AG04449 (cell line): ENCODE results near the gene TMEM163.

Source experiments
- CTCF ChIA-PET: fragments of 350-600 bp; formaldehyde crosslinking; extraction: SDS; loops from one replicate; lab custom pipeline; 2021; ENCODE audit warnings: antibody characterized with exemption; lab: Yijun Ruan, JAX
- POLR2A ChIA-PET: fragments of 400-600, 350-600 bp; formaldehyde crosslinking; extraction: SDS; loops from one replicate; lab custom pipeline; 2020; ENCODE audit warnings: antibody characterized with exemption, inconsistent platforms; lab: Yijun Ruan, JAX
- DNase-seq: peaks from one replicate; pipeline ENCODE4 v3.0.0-alpha.2; 2010; ENCODE audit warnings: low read depth, low spot score
- H3K4me3 ChIP-seq: 2 replicates; pipeline ENCODE4 v1.5.1; 2011; ENCODE audit warnings: low read depth, mild to moderate bottlenecking, control low read depth, low read length
- CTCF ChIP-seq: IDR thresholded peaks from one replicate; pipeline ENCODE4 v1.5.1; 2011; ENCODE audit warnings: mild to moderate bottlenecking, moderate library complexity, low read length, control low read depth, inconsistent platforms; ENCODE audit not compliant: insufficient read depth; ENCODE audit errors: missing control alignments

TMEM163 gene

GRCh38 chr2:134712736-134713135, 6.1 kb downstream of the TMEM163 start:
- H3K4me3 ChIP-seq = no peak overlapping the region
- ChIA-PET POLR2A (no interaction called here), CTCF (no interaction called here)
- no peak for DNase-seq
- no peak for TF ChIP-seq CTCF

GRCh38 chr2:134712299-134712698, 6.5 kb downstream of the TMEM163 start:
- no peak for DNase-seq
- CTCF ChIA-PET = no interaction called here
- POLR2A ChIA-PET = no interaction called here
- no peak overlapping the region for H3K4me3 ChIP-seq
- TF ChIP-seq CTCF = no peak

GRCh38 chr2:134711692-134712091, 7.1 kb downstream of the TMEM163 start:
- no peak overlapping the region for H3K4me3 ChIP-seq
- CTCF ChIA-PET = no interaction called here
- no peak for TF ChIP-seq CTCF
- POLR2A ChIA-PET = no interaction called here
- no peak for DNase-seq

GRCh38 chr2:134707330-134707676, 11.5 kb downstream of the TMEM163 start:
- TF ChIP-seq CTCF = no peak
- CTCF ChIA-PET = no interaction called here
- no peak overlapping the region for H3K4me3 ChIP-seq

GRCh38 chr2:134706587-134707329, 12.0 kb downstream of the TMEM163 start:
- ChIA-PET POLR2A (no interaction called here), CTCF (no interaction called here)
- H3K4me3 ChIP-seq = no peak overlapping the region
- DNase-seq = no peak
- TF ChIP-seq CTCF = no peak

More at GRCh38 chr2:134707330-134707676, 11.5 kb downstream of the TMEM163 start:
- no peak for DNase-seq
- POLR2A ChIA-PET = no interaction called here

- no peak for TF ChIP-seq CTCF
- DNase-seq = no peak
- POLR2A ChIA-PET = no interaction called here
- CTCF ChIA-PET = no interaction called here
- no peak overlapping the region for H3K4me3 ChIP-seq
Observed at GRCh38 chr2:134705861-134706586, 12.8 kb downstream of the TMEM163 start.
